Measurements from ENCODE around the gene IGSF22.

- TF ChIP-seq POLR2A (IDR thresholded peaks at IDR 0.05), result no peak
- TF ChIP-seq EP300 (IDR thresholded peaks at IDR 0.05), result no peak
- TF ChIP-seq, protein P1, sequence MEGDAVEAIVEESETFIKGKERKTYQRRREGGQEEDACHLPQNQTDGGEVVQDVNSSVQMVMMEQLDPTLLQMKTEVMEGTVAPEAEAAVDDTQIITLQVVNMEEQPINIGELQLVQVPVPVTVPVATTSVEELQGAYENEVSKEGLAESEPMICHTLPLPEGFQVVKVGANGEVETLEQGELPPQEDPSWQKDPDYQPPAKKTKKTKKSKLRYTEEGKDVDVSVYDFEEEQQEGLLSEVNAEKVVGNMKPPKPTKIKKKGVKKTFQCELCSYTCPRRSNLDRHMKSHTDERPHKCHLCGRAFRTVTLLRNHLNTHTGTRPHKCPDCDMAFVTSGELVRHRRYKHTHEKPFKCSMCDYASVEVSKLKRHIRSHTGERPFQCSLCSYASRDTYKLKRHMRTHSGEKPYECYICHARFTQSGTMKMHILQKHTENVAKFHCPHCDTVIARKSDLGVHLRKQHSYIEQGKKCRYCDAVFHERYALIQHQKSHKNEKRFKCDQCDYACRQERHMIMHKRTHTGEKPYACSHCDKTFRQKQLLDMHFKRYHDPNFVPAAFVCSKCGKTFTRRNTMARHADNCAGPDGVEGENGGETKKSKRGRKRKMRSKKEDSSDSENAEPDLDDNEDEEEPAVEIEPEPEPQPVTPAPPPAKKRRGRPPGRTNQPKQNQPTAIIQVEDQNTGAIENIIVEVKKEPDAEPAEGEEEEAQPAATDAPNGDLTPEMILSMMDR (IDR thresholded peaks at IDR 0.05), result no peak
- TF ChIP-seq POLR2AphosphoS5 (IDR thresholded peaks at IDR 0.05), result no peak
These were observed 47.7 kb upstream of the IGSF22 start for GRCh38 chr11:18773681-18774080.

All from stomach (tissue), 4 donors.